Osteoblast (primary cell): ENCODE measurements around the gene CUZD1. TPM values are rescaled to one million over a fixed set of nuclear protein-coding genes. Genes with fewer than 3 reads are reported as not detected.

Source experiments
- DNase-seq: peaks from one replicate; pipeline ENCODE4 v3.0.0; 2011; ENCODE audit warnings: low spot score, mixed read lengths; ENCODE audit not compliant: insufficient read length; ENCODE audit errors: missing footprints
- H2AFZ ChIP-seq: 2 replicates; pipeline ENCODE4 v1.6.0; 2011; ENCODE audit warnings: mild to moderate bottlenecking, low read length
- H3K27ac ChIP-seq: 2 replicates; pipeline ENCODE4 v1.5.1; 2011; ENCODE audit warnings: mild to moderate bottlenecking, low read depth, low read length, moderate library complexity
- H3K27me3 ChIP-seq: 2 replicates; pipeline ENCODE4 v1.6.0; 2012; ENCODE audit warnings: mild to moderate bottlenecking, control low read depth, inconsistent platforms, low read length, moderate library complexity; ENCODE audit not compliant: insufficient read depth
- H3K36me3 ChIP-seq: 2 replicates; pipeline ENCODE4 v1.5.1; 2011; ENCODE audit warnings: mild to moderate bottlenecking, low read length, control low read depth, moderate library complexity; ENCODE audit not compliant: insufficient read depth
- H3K4me1 ChIP-seq: 2 replicates; pipeline ENCODE4 v1.5.1; 2011; ENCODE audit warnings: mild to moderate bottlenecking, low read length, control low read depth, moderate library complexity; ENCODE audit not compliant: insufficient read depth
- H3K4me2 ChIP-seq: 2 replicates; pipeline ENCODE4 v1.6.0; 2011; ENCODE audit warnings: mild to moderate bottlenecking, low read length; ENCODE audit not compliant: insufficient read depth
- H3K4me3 ChIP-seq: fragments of 200-600 bp; sonication (generic); 3 replicates; pipeline ENCODE4 v1.5.1; 2012; ENCODE audit warnings: mild to moderate bottlenecking, low read length, inconsistent platforms; ENCODE audit not compliant: insufficient read depth
- H3K79me2 ChIP-seq: 2 replicates; pipeline ENCODE4 v1.6.0; 2012; ENCODE audit warnings: mild to moderate bottlenecking, low read length, control low read depth, inconsistent platforms; ENCODE audit not compliant: insufficient read depth
- H3K9me3 ChIP-seq: 2 replicates; pipeline ENCODE4 v1.5.1; 2011; ENCODE audit warnings: low read depth, low read length, control low read depth
- H4K20me1 ChIP-seq: 2 replicates; pipeline ENCODE4 v1.6.0; 2012; ENCODE audit warnings: mild to moderate bottlenecking, low read length, control low read depth; ENCODE audit not compliant: insufficient read depth
- CTCF ChIP-seq: IDR thresholded peaks from 2 replicates; pipeline ENCODE4 v1.5.1; 2011; ENCODE audit warnings: mild to moderate bottlenecking, low read depth, low read length, moderate library complexity; ENCODE audit errors: extremely low read depth
- total RNA-seq: library from RNA; depleted of rRNA; stranded (reverse); fragments of >200 nt; gene quantifications from 2 replicates; pipeline ENCODE4 v1.2.3, GENCODE V29; 2012

The CUZD1 gene
- total RNA-seq, 1 donor = 0.36 TPM

- Histone ChIP-seq H3K4me2 (no peak overlapping the region), H3K27me3 (no peaks in the 10 kb centered on the region), H3K36me3 (no peaks in the 10 kb centered on the region), H3K9me3 (no peaks in the 10 kb centered on the region), H3K4me1 (no peaks in the 10 kb centered on the region), H3K79me2 (no peaks in the 10 kb centered on the region), H3K4me3 (no peak overlapping the region), H3K27ac (no peak overlapping the region), H4K20me1 (no peaks in the 10 kb centered on the region), H2AFZ (no peak overlapping the region)
- no peak for TF ChIP-seq CTCF
- DNase-seq = no peak
Measured at GRCh38 chr10:122796796-122797195, 48.9 kb downstream of the CUZD1 start.

- no peak for TF ChIP-seq CTCF
- no peaks in the 10 kb centered on the region for H3K9me3 ChIP-seq
- H3K79me2 ChIP-seq = no peaks in the 10 kb centered on the region
- H3K4me3 ChIP-seq = no peak overlapping the region
- no peak for DNase-seq
- H3K27ac ChIP-seq = no peak overlapping the region
- H4K20me1 ChIP-seq = no peaks in the 10 kb centered on the region
- no peaks in the 10 kb centered on the region for H3K4me1 ChIP-seq
- H3K4me2 ChIP-seq = no peak overlapping the region
- no peaks in the 10 kb centered on the region for H3K36me3 ChIP-seq
- H2AFZ ChIP-seq = no peak overlapping the region
- H3K27me3 ChIP-seq = no peaks in the 10 kb centered on the region
Measured at GRCh38 chr10:122795924-122796323, 49.7 kb downstream of the CUZD1 start.

GRCh38 chr10:122786269-122786668, 59.4 kb downstream of the CUZD1 start:
- H3K79me2 ChIP-seq = no peaks in the 10 kb centered on the region
- H3K4me2 ChIP-seq = no peak overlapping the region
- H3K27ac ChIP-seq = no peak overlapping the region
- DNase-seq = peak; percentile 79
- no peaks in the 10 kb centered on the region for H3K36me3 ChIP-seq
- TF ChIP-seq CTCF = no peak
- H3K27me3 ChIP-seq = no peaks in the 10 kb centered on the region
- no peaks in the 10 kb centered on the region for H3K9me3 ChIP-seq
- H4K20me1 ChIP-seq = no peaks in the 10 kb centered on the region
- no peak overlapping the region for H2AFZ ChIP-seq
- H3K4me3 ChIP-seq = no peak overlapping the region
- H3K4me1 ChIP-seq = no peaks in the 10 kb centered on the region

- TF ChIP-seq CTCF = no peak
- H3K27me3 ChIP-seq = no peaks in the 10 kb centered on the region
- no peak overlapping the region for H3K4me3 ChIP-seq
- H3K27ac ChIP-seq = no peak overlapping the region
- H3K9me3 ChIP-seq = no peaks in the 10 kb centered on the region
- H3K36me3 ChIP-seq = no peaks in the 10 kb centered on the region
- H3K79me2 ChIP-seq = no peaks in the 10 kb centered on the region
- DNase-seq = no peak
- no peaks in the 10 kb centered on the region for H3K4me1 ChIP-seq
- no peak overlapping the region for H2AFZ ChIP-seq
- H4K20me1 ChIP-seq = no peaks in the 10 kb centered on the region
- H3K4me2 ChIP-seq = no peak overlapping the region
Measured at GRCh38 chr10:122782911-122783310, 62.7 kb downstream of the CUZD1 start.

Other genes with a start within 250 kb of the CUZD1 start
- not detected in 2 replicates for gene C10orf120, start 146.0 kb downstream of the CUZD1 start, total RNA-seq
- 1.8 and 4.4 TPM in 2 replicates for gene FAM24B, start 33.7 kb upstream of the CUZD1 start, total RNA-seq
- not detected in 2 replicates for gene FAM24A, start 64.8 kb upstream of the CUZD1 start, total RNA-seq
- 6.5 and 7.4 TPM in 2 replicates for gene C10orf88, start 108.4 kb upstream of the CUZD1 start, total RNA-seq
- gene PSTK, start 134.5 kb upstream of the CUZD1 start, total RNA-seq = 3.6 and 4.4 TPM in 2 replicates
- 6.2 and 8.0 TPM in 2 replicates for gene IKZF5, start 162.9 kb upstream of the CUZD1 start, total RNA-seq
- gene ACADSB, start 163.1 kb upstream of the CUZD1 start, total RNA-seq = 8.5 and 9.4 TPM in 2 replicates